ENCODE results near the gene ASPRV1. TPM values are rescaled to one million over a fixed set of nuclear protein-coding genes. Genes with fewer than 3 reads are reported as not detected.
A peak's percentile ranks its signal among the peaks of the same experiment; 100 is the strongest.

ASPRV1 gene
- total and polyA plus RNA-seq, 10 of the 15 experiments (the other 5 are each of a cell fraction or from before 2014, with no cell fraction given), result 0.11 to 1.1 (median 0.33) TPM

GRCh38 chr2:69945941-69946340 is 15.5 kb downstream of the ASPRV1 start:
- FAIRE-seq (no peak), ATAC-seq (no peak), DNase-seq (ENCODE audit: low read depth, low spot score) (no peak)
- ChIA-PET CTCF (no interaction called here), POLR2A (interaction anchor here (1.3 kb wide), 1 partner anchor 12 kb away, joined by 3 read pairs; no protein-coding TSS in a partner anchor), SMC1A (ENCODE audit: uncharacterized antibody, unreplicated experiment) (interaction anchor here (0.9 to 1.7 kb wide), 5 partner anchors 7 to 196 kb away, joined by 3 to 8 read pairs (median 3); no protein-coding TSS in a partner anchor), RAD21 (ENCODE audit: unreplicated experiment) (interaction anchor here (1.2 kb wide), 1 partner anchor 33 kb away, joined by 4 read pairs; no protein-coding TSS in a partner anchor)
- TF ChIP-seq USF2 (IDR thresholded peaks at IDR 0.05; ENCODE audit: borderline replicate concordance, low read depth, low read length) (no peak), FOS (IDR thresholded peaks at IDR 0.05; ENCODE audit: borderline replicate concordance, extremely low read depth, insufficient read length) (no peak), NRF1 (conservative IDR thresholded peaks at IDR 0.05; ENCODE audit: low read depth, low read length) (no peak), SUPT20H (IDR thresholded peaks at IDR 0.05; ENCODE audit: borderline replicate concordance, control insufficient read depth, low read depth, low read length) (no peak), RUNX3 (IDR thresholded peaks at IDR 0.05; ENCODE audit: low read length) (no peak), BHLHE40 (IDR thresholded peaks at IDR 0.05; ENCODE audit: borderline replicate concordance in 1 of 2, low read depth in 2 of 2, low read length in 1 of 2) (no peak), YBX1 (IDR thresholded peaks at IDR 0.05) (no peak), HDAC6 (IDR thresholded peaks at IDR 0.05; ENCODE audit: unreplicated experiment) (no peak), NBN (IDR thresholded peaks at IDR 0.05) (no peak), YY1 (IDR thresholded peaks at IDR 0.05; ENCODE audit: low read depth, low read length) (no peak), NFYB (IDR thresholded peaks at IDR 0.05; ENCODE audit: insufficient read depth, low read depth, low read length) (no peak), NFXL1 (IDR thresholded peaks at IDR 0.05; ENCODE audit: borderline replicate concordance) (no peak), EP300 (IDR thresholded peaks at IDR 0.05; ENCODE audit: borderline replicate concordance in 1 of 2, control insufficient read depth in 1 of 2, low read depth in 2 of 2, low read length in 2 of 2) (no peak)
- H3K4me3 ChIP-seq, result no peak overlapping the region
- H3K79me2 ChIP-seq (ENCODE audit: control insufficient read depth, insufficient read depth, low read length), result no peaks in the 10 kb centered on the region
- no peak overlapping the region; the same call in 1 of the 2 replicates for H3K9ac ChIP-seq (ENCODE audit: control insufficient read depth, insufficient read depth, low read length)
- H3K36me3 ChIP-seq (ENCODE audit: control insufficient read depth in 2 of 2, insufficient read depth in 2 of 2, low read length in 1 of 2), result 0 out of 4 replicates have a peak, but pooled peaks cover 0 to 4% of the 10 kb centered on the region in 2 experiments
- no TSS peak for BruUV-seq (replicated peaks)
- no peak overlapping the region for H2AFZ ChIP-seq (ENCODE audit: control insufficient read depth, low read depth, low read length)
- in situ Hi-C loops (cut with MboI), result no loop called here
- no peaks in the 10 kb centered on the region for H3K27me3 ChIP-seq (replicated peaks in 1 of 2; ENCODE audit: control insufficient read depth in 2 of 2, insufficient read depth in 2 of 2, low read length in 1 of 2)
- peaks cover 13% of the 10 kb centered on the region for H3K4me1 ChIP-seq (ENCODE audit: control insufficient read depth, insufficient read depth, low read length)
- H3K27ac ChIP-seq (ENCODE audit: control insufficient read depth, insufficient read depth), result 0 out of 2 replicates have a peak overlapping the region, but pooled peaks have one; percentile 9
- intact Hi-C loops (cut with micrococcal nuclease; ENCODE audit: unreplicated experiment), result no loop called here
- H3K4me2 ChIP-seq (ENCODE audit: control insufficient read depth, insufficient read depth), result 0 out of 2 replicates have a peak overlapping the region, but pooled peaks have one; percentile 4
- WGBS (ENCODE audit: insufficient coverage, insufficient replicate concordance, low lambda C conversion rate, missing lambda C conversion rate), result 64% methylated on average over 8 of the region's 8 CpGs
- H3K9me3 ChIP-seq (replicated peaks; ENCODE audit: control insufficient read depth, insufficient read depth, low read length), result no peaks in the 10 kb centered on the region
- H4K20me1 ChIP-seq (ENCODE audit: control insufficient read depth, insufficient read depth), result no peaks in the 10 kb centered on the region
